ENCODE data around the gene TPP1. TPM values are rescaled to one million over a fixed set of nuclear protein-coding genes. Genes with fewer than 3 reads are reported as not detected.

The TPP1 gene
- polyA plus RNA-seq, 3 donors = 18.7 to 49.0 (median 39.9) TPM

Other genes starting within 250 kb of the TPP1 start
- 10 to 100 TPM; 17.8 to 24.5 (median 19.9) TPM for gene SMPD1, start 228.9 kb downstream of the TPP1 start, polyA plus RNA-seq
- gene APBB1, start 200.3 kb downstream of the TPP1 start, polyA plus RNA-seq = 10 to 100 TPM; 15.9 to 23.4 (median 23.0) TPM
- under 1 TPM in 2 of 3 donors, not detected in 1; 0.45 to 0.54 TPM for gene HPX, start 178.4 kb downstream of the TPP1 start, polyA plus RNA-seq
- 10 to 100 TPM; 11.5 to 16.6 (median 12.8) TPM for gene TRIM3, start 145.5 kb downstream of the TPP1 start, polyA plus RNA-seq
- 10 to 100 TPM; 29.6 to 38.4 (median 33.5) TPM for gene ARFIP2, start 138.1 kb downstream of the TPP1 start, polyA plus RNA-seq
- gene TIMM10B, start 137.9 kb downstream of the TPP1 start, polyA plus RNA-seq = 10 to 100 TPM; 15.6 to 27.1 (median 25.8) TPM
- 10 to 100 TPM in 2 of 3 donors, 1 to 10 TPM in 1; 2.7 to 13.7 (median 10.6) TPM for gene DNHD1, start 122.1 kb downstream of the TPP1 start, polyA plus RNA-seq
- gene RRP8, start 15.8 kb downstream of the TPP1 start, polyA plus RNA-seq = 10 to 100 TPM in 2 of 3 donors, 1 to 10 TPM in 1; 8.6 to 16.0 (median 16.0) TPM
- gene ILK, start 15.6 kb downstream of the TPP1 start, polyA plus RNA-seq = 100 to 1,000 TPM; 105 to 149 (median 120) TPM
- gene TAF10, start 7.2 kb downstream of the TPP1 start, polyA plus RNA-seq = 100 to 1,000 TPM in 2 of 3 donors, 10 to 100 TPM in 1; 75.3 to 111 (median 106) TPM
- gene DCHS1, start 36.4 kb upstream of the TPP1 start, polyA plus RNA-seq = 1 to 10 TPM; 3.0 to 9.3 (median 8.2) TPM
- 10 to 100 TPM; 23.4 to 34.1 (median 34.0) TPM for gene MRPL17, start 63.9 kb upstream of the TPP1 start, polyA plus RNA-seq
- gene OR2AG2, start 152.6 kb upstream of the TPP1 start, polyA plus RNA-seq = under 1 TPM in 1 of 3 donors, not detected in 2; 0.02 TPM
- not detected for gene OR2AG1, start 163.6 kb upstream of the TPP1 start, polyA plus RNA-seq
- not detected for gene OR6A2, start 180.3 kb upstream of the TPP1 start, polyA plus RNA-seq
- not detected for gene OR10A5, start 226.3 kb upstream of the TPP1 start, polyA plus RNA-seq
- not detected for gene OR10A2, start 243.6 kb upstream of the TPP1 start, polyA plus RNA-seq